Loucy (cell line): ENCODE results near the gene SLC25A26.

Experiments used
- EZH2phosphoT487 ChIP-seq: fragments of 200-600 bp; IDR thresholded peaks from 2 replicates; pipeline ENCODE4 v1.6.1; 2018; ENCODE audit warnings: antibody characterized with exemption, mild to moderate bottlenecking, moderate library complexity, borderline replicate concordance
- TF ChIP-seq, protein P1 (sequence below): fragments of 200-600 bp; sonication (generic); conservative IDR thresholded peaks from 2 replicates; pipeline ENCODE4 v1.5.1; 2014; ENCODE audit warnings: mild to moderate bottlenecking, antibody characterized with exemption, low read length

DNA sequence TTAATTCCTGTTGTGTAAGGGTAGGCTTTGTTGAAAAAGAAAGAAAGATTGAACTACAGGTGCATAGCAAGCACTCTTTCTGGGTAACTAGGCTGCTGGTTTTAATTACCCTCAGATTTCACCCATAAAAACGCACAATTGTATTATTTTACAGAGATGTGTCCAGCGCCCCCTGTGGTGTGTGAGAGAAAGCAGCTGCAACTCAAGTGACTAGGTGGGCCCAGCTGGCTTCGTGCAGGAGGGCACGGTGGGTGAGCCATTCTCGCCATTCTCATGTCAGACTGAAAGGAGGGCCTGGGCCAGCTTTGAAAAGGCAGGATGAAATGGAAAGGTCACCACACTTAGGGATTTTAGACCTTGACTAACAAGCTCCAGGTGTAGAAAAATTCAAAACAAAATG is 157.5 kb downstream of the SLC25A26 start:
- TF ChIP-seq, protein P1, sequence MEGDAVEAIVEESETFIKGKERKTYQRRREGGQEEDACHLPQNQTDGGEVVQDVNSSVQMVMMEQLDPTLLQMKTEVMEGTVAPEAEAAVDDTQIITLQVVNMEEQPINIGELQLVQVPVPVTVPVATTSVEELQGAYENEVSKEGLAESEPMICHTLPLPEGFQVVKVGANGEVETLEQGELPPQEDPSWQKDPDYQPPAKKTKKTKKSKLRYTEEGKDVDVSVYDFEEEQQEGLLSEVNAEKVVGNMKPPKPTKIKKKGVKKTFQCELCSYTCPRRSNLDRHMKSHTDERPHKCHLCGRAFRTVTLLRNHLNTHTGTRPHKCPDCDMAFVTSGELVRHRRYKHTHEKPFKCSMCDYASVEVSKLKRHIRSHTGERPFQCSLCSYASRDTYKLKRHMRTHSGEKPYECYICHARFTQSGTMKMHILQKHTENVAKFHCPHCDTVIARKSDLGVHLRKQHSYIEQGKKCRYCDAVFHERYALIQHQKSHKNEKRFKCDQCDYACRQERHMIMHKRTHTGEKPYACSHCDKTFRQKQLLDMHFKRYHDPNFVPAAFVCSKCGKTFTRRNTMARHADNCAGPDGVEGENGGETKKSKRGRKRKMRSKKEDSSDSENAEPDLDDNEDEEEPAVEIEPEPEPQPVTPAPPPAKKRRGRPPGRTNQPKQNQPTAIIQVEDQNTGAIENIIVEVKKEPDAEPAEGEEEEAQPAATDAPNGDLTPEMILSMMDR: peak; percentile 90
- TF ChIP-seq EZH2phosphoT487: no peak
